ENCODE data around the gene PCBP2. TPM values are rescaled to one million over a fixed set of nuclear protein-coding genes. Genes with fewer than 3 reads are reported as not detected.

The PCBP2 gene
- polyA plus RNA-seq, 1 experiment = 286 TPM

DNA sequence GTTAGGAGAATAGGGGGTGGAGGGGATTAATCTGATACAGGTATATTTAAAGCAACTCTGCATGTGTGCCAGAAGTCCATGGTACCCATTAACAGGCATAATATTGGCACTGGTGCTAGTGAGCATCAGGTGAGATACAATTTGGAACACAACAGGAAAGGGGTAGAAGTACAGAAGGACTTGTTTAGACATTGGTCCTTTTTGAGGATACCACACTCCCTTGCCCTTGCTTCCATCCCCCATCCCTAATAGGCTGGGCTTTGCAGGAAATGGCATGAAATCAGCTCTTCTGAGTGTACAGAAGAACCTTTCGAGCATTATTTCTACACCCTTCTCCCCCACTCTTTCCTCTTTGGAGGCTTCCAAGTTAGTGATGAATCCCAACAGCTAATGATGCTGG lies 16.4 kb downstream of the PCBP2 start:
- Histone ChIP-seq H3K4me3 (ENCODE audit: low read depth, low read length) (no peak overlapping the region), H3K9me3 (ENCODE audit: control insufficient read depth, insufficient read depth, low read length) (no peaks in the 10 kb centered on the region), H3K27me3 (ENCODE audit: control insufficient read depth, insufficient read depth, low read length) (no peaks in the 10 kb centered on the region), H3K27ac (ENCODE audit: low read depth, low read length) (no peak overlapping the region)
- ChIA-PET POLR2A (interaction anchor here (1.0 kb wide), 1 partner anchor 9 kb away, joined by 18 read pairs; no protein-coding TSS in a partner anchor), CTCF (interaction anchor here (0.7 to 1.1 kb wide), 2 partner anchors 41 to 147 kb away, joined by 3 to 5 read pairs; no protein-coding TSS in a partner anchor)
- TF ChIP-seq, protein P1, sequence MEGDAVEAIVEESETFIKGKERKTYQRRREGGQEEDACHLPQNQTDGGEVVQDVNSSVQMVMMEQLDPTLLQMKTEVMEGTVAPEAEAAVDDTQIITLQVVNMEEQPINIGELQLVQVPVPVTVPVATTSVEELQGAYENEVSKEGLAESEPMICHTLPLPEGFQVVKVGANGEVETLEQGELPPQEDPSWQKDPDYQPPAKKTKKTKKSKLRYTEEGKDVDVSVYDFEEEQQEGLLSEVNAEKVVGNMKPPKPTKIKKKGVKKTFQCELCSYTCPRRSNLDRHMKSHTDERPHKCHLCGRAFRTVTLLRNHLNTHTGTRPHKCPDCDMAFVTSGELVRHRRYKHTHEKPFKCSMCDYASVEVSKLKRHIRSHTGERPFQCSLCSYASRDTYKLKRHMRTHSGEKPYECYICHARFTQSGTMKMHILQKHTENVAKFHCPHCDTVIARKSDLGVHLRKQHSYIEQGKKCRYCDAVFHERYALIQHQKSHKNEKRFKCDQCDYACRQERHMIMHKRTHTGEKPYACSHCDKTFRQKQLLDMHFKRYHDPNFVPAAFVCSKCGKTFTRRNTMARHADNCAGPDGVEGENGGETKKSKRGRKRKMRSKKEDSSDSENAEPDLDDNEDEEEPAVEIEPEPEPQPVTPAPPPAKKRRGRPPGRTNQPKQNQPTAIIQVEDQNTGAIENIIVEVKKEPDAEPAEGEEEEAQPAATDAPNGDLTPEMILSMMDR (IDR thresholded peaks at IDR 0.05; ENCODE audit: low read depth, low read length) = no peak
- DNase-seq (ENCODE audit: low read depth, low spot score) = no peak

DNA sequence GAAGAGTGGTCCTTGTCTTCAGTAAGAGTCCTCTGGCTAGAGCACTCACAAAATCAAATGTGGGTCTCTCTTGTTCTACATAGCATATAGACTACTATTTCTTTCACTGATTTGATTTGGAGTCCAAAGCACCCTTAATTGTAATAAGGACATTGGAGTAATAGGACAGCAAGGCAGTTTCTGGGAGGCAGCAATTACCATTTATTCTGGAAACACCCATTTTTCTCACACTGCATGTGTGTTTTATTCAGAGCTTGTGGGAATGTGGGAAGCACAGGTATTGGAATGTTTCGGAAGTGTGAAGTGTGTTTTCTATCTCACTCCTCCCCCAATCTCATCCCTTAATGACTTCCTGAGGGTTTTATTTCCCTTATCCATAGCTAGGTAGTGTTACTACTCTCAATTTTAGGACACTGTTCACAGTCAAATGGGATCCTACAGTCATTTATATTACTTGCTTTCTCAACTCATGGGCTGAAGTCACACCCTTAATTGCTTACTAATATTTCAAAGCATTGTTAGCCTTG lies 20.2 kb downstream of the PCBP2 start:
- ChIA-PET POLR2A (interaction anchor here (0.6 to 1.2 kb wide), 6 partner anchors 10 to 174 kb away, joined by 3 to 8 read pairs (median 3); no protein-coding TSS in a partner anchor), CTCF (interaction anchor here (1.9 kb wide), 1 partner anchor 32 kb away, joined by 4 read pairs; no protein-coding TSS in a partner anchor)
- Histone ChIP-seq H3K27ac (ENCODE audit: low read depth, low read length) (no peak overlapping the region), H3K27me3 (ENCODE audit: control insufficient read depth, insufficient read depth, low read length) (no peaks in the 10 kb centered on the region), H3K9me3 (ENCODE audit: control insufficient read depth, insufficient read depth, low read length) (no peaks in the 10 kb centered on the region), H3K4me3 (ENCODE audit: low read depth, low read length) (no peak overlapping the region)
- no peak for DNase-seq (ENCODE audit: low read depth, low spot score)
- TF ChIP-seq, protein P1 (IDR thresholded peaks at IDR 0.05; ENCODE audit: low read depth, low read length) = no peak

DNA sequence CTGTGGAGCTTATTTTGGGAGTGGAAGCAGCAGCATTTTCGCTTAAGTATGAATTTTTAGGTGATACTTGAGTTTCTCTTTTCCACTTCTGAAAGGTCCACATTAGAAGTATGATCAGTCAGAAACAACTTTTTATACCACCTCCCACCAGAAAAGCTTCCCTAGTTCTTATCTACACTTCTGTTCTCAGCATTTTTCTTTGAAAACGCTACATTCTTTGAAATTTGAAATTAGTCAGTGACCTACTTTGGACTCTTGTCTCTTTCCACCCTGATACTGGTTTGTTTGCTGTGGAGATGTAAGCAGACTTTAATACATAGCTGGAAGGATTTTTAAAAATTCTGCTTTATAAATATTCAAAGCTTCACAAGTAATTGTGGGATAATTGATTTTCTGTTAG lies 22.2 kb downstream of the PCBP2 start:
- Histone ChIP-seq H3K4me3 (ENCODE audit: low read depth, low read length) (no peak overlapping the region), H3K27me3 (ENCODE audit: control insufficient read depth, insufficient read depth, low read length) (no peaks in the 10 kb centered on the region), H3K9me3 (ENCODE audit: control insufficient read depth, insufficient read depth, low read length) (no peaks in the 10 kb centered on the region), H3K27ac (ENCODE audit: low read depth, low read length) (no peak overlapping the region)
- ChIA-PET POLR2A (interaction anchor here (0.7 to 1.3 kb wide), 4 partner anchors 17 to 95 kb away, joined by 3 to 11 read pairs (median 5); partner anchors contain the start of genes MAP3K12 and SP1), CTCF (interaction anchor here (0.5 to 4.6 kb wide), 7 partner anchors 24 to 157 kb away, joined by 3 to 35 read pairs (median 3); partner anchors contain the start of gene NPFF)
- TF ChIP-seq, protein P1 (IDR thresholded peaks at IDR 0.05; ENCODE audit: low read depth, low read length) = no peak
- no peak for DNase-seq (ENCODE audit: low read depth, low spot score)

DNA sequence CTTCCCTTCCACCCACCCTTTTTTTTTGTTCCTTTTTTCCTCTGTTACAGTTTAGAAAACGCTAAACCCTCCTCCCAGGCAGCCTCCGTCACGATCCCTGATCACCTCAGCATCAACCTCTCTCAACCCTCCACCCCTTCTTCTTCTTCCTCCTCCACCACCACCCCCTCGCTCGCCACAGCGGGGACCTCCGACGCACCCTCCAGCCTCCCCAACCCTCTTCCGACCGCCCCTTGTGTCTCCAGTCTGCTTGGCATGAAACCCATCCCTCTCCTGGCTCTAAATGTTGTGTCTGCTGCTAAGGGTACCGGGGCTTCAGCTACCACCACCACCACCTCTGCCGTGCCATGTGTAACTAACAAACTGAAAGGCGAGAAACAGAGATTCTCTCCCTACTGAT lies 22.9 kb downstream of the PCBP2 start:
- ChIA-PET CTCF (interaction anchor here (0.7 to 4.6 kb wide), 5 partner anchors 34 to 930 kb away, joined by 3 to 35 read pairs (median 6); partner anchors contain the start of gene AAAS), POLR2A (interaction anchor here (0.7 to 1.3 kb wide), 4 partner anchors 11 to 95 kb away, joined by 3 to 7 read pairs (median 4); partner anchors contain the start of gene SP1)
- no peak for DNase-seq (ENCODE audit: low read depth, low spot score)
- TF ChIP-seq, protein P1 (IDR thresholded peaks at IDR 0.05; ENCODE audit: low read depth, low read length) = no peak
- no peaks in the 10 kb centered on the region for H3K9me3 ChIP-seq (ENCODE audit: control insufficient read depth, insufficient read depth, low read length)
- no peaks in the 10 kb centered on the region for H3K27me3 ChIP-seq (ENCODE audit: control insufficient read depth, insufficient read depth, low read length)
- no peak overlapping the region for H3K27ac ChIP-seq (ENCODE audit: low read depth, low read length)
- H3K4me3 ChIP-seq (ENCODE audit: low read depth, low read length) = no peak overlapping the region

DNA sequence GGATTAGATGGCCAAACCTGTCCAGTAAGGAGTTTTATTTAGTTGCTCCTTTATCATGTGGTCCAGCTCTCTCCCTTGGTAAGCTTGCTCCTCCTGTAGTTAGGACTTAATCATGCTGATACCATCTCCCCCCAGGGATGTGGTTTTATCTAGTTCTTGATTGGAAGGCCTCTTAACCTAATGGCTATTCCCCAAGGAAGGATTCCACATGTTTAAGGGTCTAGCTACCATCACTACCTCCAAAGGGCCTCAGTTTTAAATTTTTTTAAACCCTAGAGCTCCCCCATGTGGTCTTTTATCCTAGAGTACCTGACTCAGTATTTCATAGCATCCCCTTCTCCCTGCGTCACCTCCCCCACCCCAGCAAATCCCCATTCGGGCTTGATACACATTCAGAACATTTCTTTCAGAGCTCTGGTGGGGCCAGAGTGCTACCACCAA lies 24.9 kb downstream of the PCBP2 start:
- Histone ChIP-seq H3K9me3 (ENCODE audit: control insufficient read depth, insufficient read depth, low read length) (no peaks in the 10 kb centered on the region), H3K27ac (ENCODE audit: low read depth, low read length) (no peak overlapping the region), H3K4me3 (ENCODE audit: low read depth, low read length) (no peak overlapping the region), H3K27me3 (ENCODE audit: control insufficient read depth, insufficient read depth, low read length) (no peaks in the 10 kb centered on the region)
- ChIA-PET POLR2A (interaction anchor here (0.6 to 1.9 kb wide), 7 partner anchors 8 to 131 kb away, joined by 3 to 18 read pairs (median 4); no protein-coding TSS in a partner anchor), CTCF (interaction anchor here (0.7 to 4.6 kb wide), 6 partner anchors 12 to 124 kb away, joined by 3 to 35 read pairs (median 4); no protein-coding TSS in a partner anchor)
- no peak for DNase-seq (ENCODE audit: low read depth, low spot score)
- TF ChIP-seq, protein P1 (IDR thresholded peaks at IDR 0.05; ENCODE audit: low read depth, low read length) = peak; percentile 47
